GM19395 (cell line): ENCODE results near the gene TIAM1.

Experiments
- ATAC-seq: cut with Tn5 transposase; IDR thresholded peaks from one replicate; pipeline ENCODE4 v1.9.1; 2021; ENCODE audit warnings: mild to moderate bottlenecking, moderate library complexity; ENCODE audit not compliant: unreplicated experiment

TIAM1 gene

GRCh38 chr21:31103571-31104265 lies 240.3 kb downstream of the TIAM1 start:
- ATAC-seq = no peak

- no peak for ATAC-seq
Measured at GRCh38 chr21:31103163-31103562, 240.9 kb downstream of the TIAM1 start.

GRCh38 chr21:31099122-31099521 lies 244.9 kb downstream of the TIAM1 start:
- no peak for ATAC-seq

- ATAC-seq = peak; percentile 71
Measured at GRCh38 chr21:31098576-31099005, 245.5 kb downstream of the TIAM1 start.

- ATAC-seq = no peak
Measured at GRCh38 chr21:31092832-31093625, 251.0 kb downstream of the TIAM1 start.

- no peak for ATAC-seq
Measured at GRCh38 chr21:31090376-31090775, 253.7 kb downstream of the TIAM1 start.

GRCh38 chr21:31088474-31088751 lies 255.6 kb downstream of the TIAM1 start:
- no peak for ATAC-seq

GRCh38 chr21:31087639-31088473 lies 256.2 kb downstream of the TIAM1 start:
- no peak for ATAC-seq

- no peak for ATAC-seq
Measured at GRCh38 chr21:31084689-31085088, 259.4 kb downstream of the TIAM1 start.

GRCh38 chr21:31078796-31079195 lies 265.3 kb downstream of the TIAM1 start:
- peak; percentile 91 for ATAC-seq

- ATAC-seq = peak; percentile 51
Measured at GRCh38 chr21:31078216-31078615, 265.8 kb downstream of the TIAM1 start.

GRCh38 chr21:31075848-31076247 lies 268.2 kb downstream of the TIAM1 start:
- no peak for ATAC-seq

GRCh38 chr21:31072533-31072932 lies 271.5 kb downstream of the TIAM1 start:
- ATAC-seq = no peak
